IMR-90 (cell line): ENCODE results near the gene AP1S1.

ENCODE experiments used
- BHLHE40 ChIP-seq: fragments of 150-350 bp; IDR thresholded peaks from 2 replicates; pipeline ENCODE4 v1.6.1; 2016; ENCODE audit warnings: mild to moderate bottlenecking, low read depth, low read length
- CEBPB ChIP-seq: IDR thresholded peaks from 2 replicates; pipeline ENCODE4 v1.6.1; 2012; ENCODE audit warnings: low read depth, low read length, improper control_type of control experiment
- CHD1 ChIP-seq: IDR thresholded peaks from 2 replicates; pipeline ENCODE4 v1.6.1; 2012; ENCODE audit warnings: low read depth, low read length, improper control_type of control experiment
- MAFK ChIP-seq: IDR thresholded peaks from 2 replicates; pipeline ENCODE4 v1.6.1; 2012; ENCODE audit warnings: low read depth, low read length, improper control_type of control experiment
- MAZ ChIP-seq: IDR thresholded peaks from 2 replicates; pipeline ENCODE4 v1.6.1; 2012; ENCODE audit warnings: low read depth, mild to moderate bottlenecking, low read length, improper control_type of control experiment, moderate library complexity, borderline replicate concordance
- MXI1 ChIP-seq: IDR thresholded peaks from 2 replicates; pipeline ENCODE4 v1.6.1; 2012; ENCODE audit warnings: low read depth, mild to moderate bottlenecking, low read length, moderate library complexity, borderline replicate concordance
- NFE2L2 ChIP-seq: fragments of 150-350 bp; IDR thresholded peaks from 2 replicates; pipeline ENCODE4 v1.6.1; 2016; ENCODE audit warnings: low read depth, mild to moderate bottlenecking, low read length
- POLR2A ChIP-seq: IDR thresholded peaks from 2 replicates; pipeline ENCODE4 v1.6.1; 2012; ENCODE audit warnings: mild to moderate bottlenecking, low read depth, low read length
- RAD21 ChIP-seq: IDR thresholded peaks from 2 replicates; pipeline ENCODE4 v1.6.1; 2012; ENCODE audit warnings: low read length, improper control_type of control experiment
- RCOR1 ChIP-seq: IDR thresholded peaks from 2 replicates; pipeline ENCODE4 v1.6.1; 2012; ENCODE audit warnings: mild to moderate bottlenecking, low read length, improper control_type of control experiment; ENCODE audit not compliant: insufficient replicate concordance
- RFX5 ChIP-seq: IDR thresholded peaks from 2 replicates; pipeline ENCODE4 v1.8.0; 2012; ENCODE audit warnings: low read depth, mild to moderate bottlenecking, low read length, moderate library complexity
- SMC3 ChIP-seq: fragments of 150-350 bp; IDR thresholded peaks from 2 replicates; pipeline ENCODE4 v1.6.1; 2016; ENCODE audit warnings: low read depth, mild to moderate bottlenecking, antibody characterized with exemption, low read length, moderate library complexity
- TF ChIP-seq, protein P1 (sequence below): conservative IDR thresholded peaks from 2 replicates; pipeline ENCODE4 v1.5.1; 2012; ENCODE audit warnings: mild to moderate bottlenecking, low read depth, low read length, improper control_type of control experiment
- TF ChIP-seq, protein P2 (sequence below): fragments of 150-350 bp; IDR thresholded peaks from 2 replicates; pipeline ENCODE4 v1.6.1; 2017; ENCODE audit warnings: mild to moderate bottlenecking, antibody characterized with exemption, low read length, low read depth

DNA sequence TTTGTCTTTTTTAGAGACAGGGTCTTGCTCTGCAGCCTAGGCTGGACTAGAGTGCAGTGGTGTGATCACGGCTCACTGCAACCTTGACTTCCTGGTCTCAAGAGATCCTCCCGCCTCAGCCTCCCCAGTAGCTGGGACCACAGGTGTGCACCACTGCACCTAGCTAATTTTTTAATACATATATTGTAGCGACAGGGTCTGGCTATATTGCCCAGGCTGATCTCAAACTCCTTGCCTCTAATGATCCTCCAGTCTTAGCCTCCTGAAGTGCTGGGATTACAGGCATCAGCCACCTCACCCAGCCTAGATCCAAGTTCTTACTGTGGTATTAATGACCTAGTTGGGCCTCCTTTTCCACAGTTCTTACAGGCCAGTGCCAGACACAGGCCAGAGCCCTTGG, 39.1 kb upstream of the AP1S1 start:
- TF ChIP-seq MXI1 (no peak), POLR2A (no peak), RAD21 (no peak), BHLHE40 (no peak), RFX5 (no peak), MAZ (no peak), MAFK (no peak), CEBPB (no peak), RCOR1 (no peak), NFE2L2 (no peak), CHD1 (no peak), SMC3 (no peak)
- TF ChIP-seq, protein P1, sequence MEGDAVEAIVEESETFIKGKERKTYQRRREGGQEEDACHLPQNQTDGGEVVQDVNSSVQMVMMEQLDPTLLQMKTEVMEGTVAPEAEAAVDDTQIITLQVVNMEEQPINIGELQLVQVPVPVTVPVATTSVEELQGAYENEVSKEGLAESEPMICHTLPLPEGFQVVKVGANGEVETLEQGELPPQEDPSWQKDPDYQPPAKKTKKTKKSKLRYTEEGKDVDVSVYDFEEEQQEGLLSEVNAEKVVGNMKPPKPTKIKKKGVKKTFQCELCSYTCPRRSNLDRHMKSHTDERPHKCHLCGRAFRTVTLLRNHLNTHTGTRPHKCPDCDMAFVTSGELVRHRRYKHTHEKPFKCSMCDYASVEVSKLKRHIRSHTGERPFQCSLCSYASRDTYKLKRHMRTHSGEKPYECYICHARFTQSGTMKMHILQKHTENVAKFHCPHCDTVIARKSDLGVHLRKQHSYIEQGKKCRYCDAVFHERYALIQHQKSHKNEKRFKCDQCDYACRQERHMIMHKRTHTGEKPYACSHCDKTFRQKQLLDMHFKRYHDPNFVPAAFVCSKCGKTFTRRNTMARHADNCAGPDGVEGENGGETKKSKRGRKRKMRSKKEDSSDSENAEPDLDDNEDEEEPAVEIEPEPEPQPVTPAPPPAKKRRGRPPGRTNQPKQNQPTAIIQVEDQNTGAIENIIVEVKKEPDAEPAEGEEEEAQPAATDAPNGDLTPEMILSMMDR: no peak
- TF ChIP-seq, protein P2, sequence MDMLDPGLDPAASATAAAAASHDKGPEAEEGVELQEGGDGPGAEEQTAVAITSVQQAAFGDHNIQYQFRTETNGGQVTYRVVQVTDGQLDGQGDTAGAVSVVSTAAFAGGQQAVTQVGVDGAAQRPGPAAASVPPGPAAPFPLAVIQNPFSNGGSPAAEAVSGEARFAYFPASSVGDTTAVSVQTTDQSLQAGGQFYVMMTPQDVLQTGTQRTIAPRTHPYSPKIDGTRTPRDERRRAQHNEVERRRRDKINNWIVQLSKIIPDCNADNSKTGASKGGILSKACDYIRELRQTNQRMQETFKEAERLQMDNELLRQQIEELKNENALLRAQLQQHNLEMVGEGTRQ: no peak
